CD4-positive, alpha-beta T cell treated with Interleukin-4 for 1 hour (primary cell): Measurements from ENCODE around the gene MAP3K5.
"Not testable (repeated sequence)": the region's sequence is repeated elsewhere in the genome, so short reads cannot be mapped to it uniquely, and the experiment has no call there.

Experiments
- DNase-seq, 2 donors: peaks; one replicate each; pipeline ENCODE4 v3.0.0-alpha.2; 2020 to 2022

MAP3K5 gene

DNA sequence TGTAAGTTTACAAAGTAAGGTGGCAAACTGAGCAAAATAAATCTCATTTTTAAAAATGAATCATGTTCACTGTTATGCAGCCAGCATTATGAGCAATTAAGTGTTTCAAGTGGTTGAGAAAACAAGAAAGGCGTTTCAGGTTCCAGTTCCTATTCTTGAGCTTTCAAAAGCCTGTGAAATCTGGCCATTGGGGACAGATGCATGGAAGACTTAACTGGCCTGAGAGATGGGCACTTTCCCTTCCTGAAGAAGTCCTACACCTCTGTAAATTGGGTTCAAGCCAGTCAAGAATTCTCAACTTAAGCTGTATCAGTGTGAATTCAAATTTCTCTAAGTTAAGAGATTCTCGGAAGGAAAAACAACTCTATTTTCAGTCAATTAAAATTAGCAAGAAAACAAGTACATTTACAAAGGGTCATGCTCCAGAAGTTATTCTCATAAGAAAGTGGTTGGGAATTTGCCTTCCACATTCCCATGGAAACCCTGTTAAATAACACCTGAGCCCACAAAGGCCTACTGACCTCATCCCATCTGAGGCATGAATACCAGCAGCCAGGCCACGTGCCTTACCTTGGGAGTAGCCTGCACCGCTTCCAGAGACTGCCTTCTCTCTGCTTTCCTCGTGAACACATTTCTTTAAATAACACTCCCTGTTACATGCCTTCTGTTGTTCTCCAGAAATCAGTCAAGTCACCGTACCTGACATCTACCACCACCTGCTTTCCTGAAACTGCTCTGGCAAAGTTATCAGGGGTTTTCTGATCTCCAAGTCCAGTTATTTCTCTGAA is 19.4 kb downstream of the MAP3K5 start:
- DNase-seq = no peak

DNA sequence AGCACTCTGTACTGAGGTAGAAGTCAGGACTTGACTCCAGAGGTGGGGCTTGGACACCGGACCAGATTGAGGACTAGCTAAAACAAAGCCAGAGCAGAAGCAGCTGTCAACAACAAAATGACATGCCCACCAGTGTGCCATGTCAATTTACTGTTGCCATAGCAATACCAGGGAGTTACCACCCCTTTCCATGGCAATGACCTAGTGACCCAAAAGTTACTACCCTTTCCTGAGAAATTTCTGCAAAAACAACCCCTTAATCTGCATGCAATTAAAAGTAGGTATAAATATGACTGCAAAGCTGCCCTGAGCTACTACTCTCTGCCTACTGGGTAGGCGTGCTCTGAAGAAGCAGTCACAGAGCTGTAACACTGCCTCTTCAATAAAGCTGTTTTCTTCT is 21.0 kb downstream of the MAP3K5 start:
- peak; percentile 43 to 67 for DNase-seq

DNA sequence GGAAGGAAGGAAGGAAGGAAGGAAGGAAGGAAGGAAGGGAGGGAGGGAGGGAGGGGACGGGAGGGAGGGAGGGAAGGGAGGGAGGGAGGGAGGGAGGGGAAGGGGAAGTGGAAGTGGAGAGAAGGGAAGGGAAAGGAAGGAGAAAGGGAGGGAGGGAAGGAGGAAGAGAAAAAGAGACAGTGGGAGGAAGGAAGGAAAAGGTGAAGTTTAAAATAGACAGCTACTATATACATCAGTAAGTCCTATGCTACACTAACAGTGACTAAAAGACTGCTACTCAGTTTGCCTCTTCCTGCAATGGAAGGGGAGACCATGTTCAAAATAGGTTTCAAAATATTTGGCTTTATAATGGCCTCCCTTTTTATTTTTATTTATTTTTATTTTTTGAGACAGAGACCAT is 22.5 kb downstream of the MAP3K5 start:
- no peak for DNase-seq

DNA sequence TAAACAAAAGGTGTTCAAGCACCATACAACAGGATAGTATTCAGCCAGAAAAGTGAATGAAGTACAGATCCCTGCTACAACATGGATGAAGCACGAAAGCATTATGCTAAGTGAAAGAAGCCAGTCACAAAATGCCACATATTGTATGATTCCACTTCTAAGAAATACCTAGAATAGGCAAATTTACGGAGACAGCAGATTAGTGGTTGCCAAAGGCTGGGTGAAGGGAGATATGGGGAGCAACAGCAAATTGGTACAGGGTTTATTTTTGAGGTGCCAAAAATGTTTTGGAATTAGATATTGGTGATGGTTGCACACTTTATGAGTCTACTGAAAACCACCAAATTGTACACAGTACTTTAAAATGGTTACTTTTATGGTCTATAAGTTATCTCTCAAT is 23.2 kb downstream of the MAP3K5 start:
- DNase-seq = no peak

- DNase-seq = no peak
Measured at GRCh38 chr6:136767570-136768309, 24.5 kb downstream of the MAP3K5 start.

- DNase-seq = no peak
Measured at GRCh38 chr6:136767103-136767502, 25.2 kb downstream of the MAP3K5 start.

- DNase-seq = no peak
Measured at GRCh38 chr6:136766274-136766673, 26.0 kb downstream of the MAP3K5 start.

- peak; percentile 34 to 52 for DNase-seq
Measured at GRCh38 chr6:136764517-136764993, 27.7 kb downstream of the MAP3K5 start.

- DNase-seq = no peak
Measured at GRCh38 chr6:136763716-136764516, 28.4 kb downstream of the MAP3K5 start.

DNA sequence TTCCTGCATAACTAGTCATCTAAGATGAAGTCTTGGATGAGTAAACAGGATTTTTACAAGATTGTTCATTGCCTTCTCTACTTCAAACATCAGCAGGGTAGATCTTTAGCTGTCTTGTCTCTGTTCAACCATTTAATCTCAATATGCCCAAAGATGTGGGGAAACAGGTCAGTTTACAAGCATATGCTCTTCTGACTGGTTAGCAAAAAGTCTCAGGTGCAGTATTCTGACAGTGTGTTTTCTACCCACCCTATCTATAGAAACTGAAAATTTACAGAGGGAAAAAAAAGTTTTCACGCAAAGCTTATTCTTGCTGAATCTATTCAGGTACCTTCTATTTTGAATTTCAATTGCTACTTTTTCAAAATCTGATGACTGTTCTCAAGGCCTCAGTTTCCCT is 29.0 kb downstream of the MAP3K5 start:
- no peak for DNase-seq

DNA sequence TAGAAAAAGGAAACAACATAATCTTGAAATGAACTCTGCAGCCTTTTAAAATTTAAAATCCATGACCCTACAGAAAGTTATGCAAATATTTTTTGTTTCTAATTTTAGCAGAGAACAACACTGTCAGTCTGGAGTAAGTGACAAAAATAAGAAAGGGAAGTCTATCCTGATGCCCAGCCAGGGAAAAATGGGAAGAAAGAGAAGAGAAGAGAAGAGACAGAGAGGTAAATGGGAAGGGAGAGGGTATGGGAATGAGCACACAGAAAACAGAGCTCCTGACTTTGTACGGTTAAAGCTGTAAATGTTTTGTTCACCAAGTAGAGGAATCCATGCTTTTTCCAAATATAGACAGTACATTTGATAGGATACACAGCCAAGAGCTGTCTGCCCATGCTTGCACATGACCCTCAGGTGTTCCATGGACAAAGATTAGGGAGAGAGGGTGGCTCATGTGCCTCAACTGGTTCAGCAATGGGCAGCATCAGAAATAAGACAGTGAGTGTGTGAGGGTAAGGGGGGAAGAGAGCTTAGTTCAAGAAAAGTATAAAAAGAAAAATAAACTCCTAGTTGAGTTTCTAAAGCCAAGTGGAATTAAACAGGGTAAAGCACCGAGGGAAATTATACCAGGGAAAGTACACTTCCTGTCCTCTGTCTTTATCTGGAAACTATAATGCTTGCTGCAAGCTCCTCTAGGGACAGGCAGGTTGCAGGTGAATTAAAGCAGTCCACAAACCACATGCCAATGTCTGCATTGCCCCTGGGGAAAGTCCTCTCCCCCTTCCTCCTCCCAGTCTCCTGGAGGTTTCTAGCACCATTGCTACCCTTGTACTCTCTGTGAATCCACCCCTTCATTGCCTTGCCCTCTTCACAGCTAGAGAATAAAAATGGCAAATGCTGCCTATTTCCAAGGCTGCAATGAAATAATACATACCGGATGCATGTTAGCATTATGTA is 30.0 kb downstream of the MAP3K5 start:
- DNase-seq = no peak

DNA sequence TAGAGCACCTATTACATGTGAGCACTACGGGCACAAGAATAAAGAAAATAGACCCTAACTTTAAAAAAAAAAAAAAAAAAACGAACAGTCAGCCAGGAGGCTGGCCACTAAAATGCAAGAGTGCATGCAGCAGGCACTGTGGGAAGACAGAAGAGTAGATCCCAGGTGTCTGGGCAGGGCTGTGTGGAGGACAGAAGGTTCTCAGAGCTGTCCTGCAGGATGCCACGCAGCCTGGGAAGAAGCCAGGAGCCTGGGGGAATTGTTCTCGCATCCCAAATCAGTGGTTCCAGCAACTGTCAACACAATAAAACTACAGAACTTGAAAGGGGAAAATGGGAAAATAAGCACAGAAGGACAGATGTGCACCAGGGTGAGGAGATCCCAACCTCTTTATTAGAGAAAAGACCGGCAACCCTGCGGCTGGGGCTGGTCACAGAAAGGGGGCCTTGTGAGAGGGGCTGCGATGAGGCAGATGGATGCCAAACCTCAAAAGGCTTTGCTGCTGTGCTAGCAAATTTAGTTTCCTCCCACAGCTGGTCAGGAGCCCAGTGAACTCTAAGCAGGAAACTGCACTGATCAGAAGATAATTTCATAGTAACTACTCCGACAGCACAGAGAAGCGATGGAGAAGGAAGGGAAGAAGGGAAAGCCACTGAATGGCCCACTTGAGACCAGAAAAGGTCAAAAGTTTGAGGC is 30.9 kb downstream of the MAP3K5 start:
- peak in 1 of 2 donors; percentile 54 for DNase-seq

- not testable (repeated sequence) for DNase-seq
Measured at GRCh38 chr6:136760781-136761180, 31.5 kb downstream of the MAP3K5 start.

DNA sequence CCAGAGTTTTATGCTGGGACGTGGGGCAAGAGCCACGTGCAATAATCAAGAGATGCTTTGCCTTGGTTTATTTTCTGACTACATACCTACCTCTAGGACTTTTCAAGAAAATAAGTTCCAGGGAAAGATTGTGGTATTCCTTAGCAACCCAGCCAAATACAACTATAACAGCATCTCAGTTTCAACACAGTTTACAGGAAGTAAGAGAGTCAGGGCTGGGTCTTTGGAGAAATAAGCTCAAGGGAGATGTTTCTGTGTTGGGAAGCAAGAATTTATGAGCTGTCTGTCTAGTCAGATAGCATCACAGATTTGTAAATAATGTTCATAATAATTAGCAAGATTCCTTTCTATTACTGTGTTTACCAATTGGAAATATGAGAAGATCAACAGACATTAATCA is 35.1 kb downstream of the MAP3K5 start:
- DNase-seq = no peak

GRCh38 chr6:136754820-136755219 is 37.5 kb downstream of the MAP3K5 start:
- DNase-seq = no peak

DNA sequence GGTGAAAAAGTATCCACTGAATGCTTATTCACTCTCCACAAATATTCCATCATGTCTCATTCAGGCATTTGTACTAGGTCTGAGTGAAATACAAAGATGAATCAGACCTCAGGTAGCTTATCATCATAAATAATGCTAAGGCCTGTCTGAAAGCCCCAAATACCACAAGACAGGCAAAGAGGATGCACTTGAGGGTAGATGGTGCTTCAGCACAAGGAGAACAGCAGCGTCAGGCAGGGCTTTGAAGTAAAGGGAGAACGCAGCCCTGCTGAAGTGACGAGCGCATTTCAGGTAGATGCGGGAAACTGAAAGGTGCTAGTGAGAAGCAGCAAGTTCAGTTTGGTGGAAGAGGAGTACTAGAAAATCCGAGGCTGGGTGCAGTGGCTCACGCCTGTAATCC is 38.7 kb downstream of the MAP3K5 start:
- DNase-seq = peak; percentile 67 to 81

GRCh38 chr6:136752554-136752953 is 39.7 kb downstream of the MAP3K5 start:
- no peak for DNase-seq

DNA sequence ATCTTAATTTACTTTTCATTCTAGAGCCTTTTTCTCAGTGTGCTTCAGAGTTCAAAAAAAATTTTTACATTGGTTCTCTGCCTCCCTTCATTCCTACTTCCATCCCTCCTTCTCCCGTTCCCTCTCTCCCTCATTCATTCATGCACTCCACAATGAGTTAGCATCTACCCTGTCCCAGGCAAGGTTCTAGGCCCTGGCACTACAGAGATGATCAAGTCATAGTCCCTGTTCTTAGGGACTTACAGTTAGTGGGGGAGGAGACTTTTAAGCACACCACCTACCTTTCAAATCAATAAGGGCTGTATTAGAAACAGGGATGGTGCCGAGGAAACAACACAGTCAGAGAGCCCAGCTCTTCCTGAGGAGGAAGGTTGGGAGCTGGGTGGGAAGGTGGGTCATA is 40.3 kb downstream of the MAP3K5 start:
- no peak for DNase-seq

- DNase-seq = peak in 1 of 2 donors; percentile 66
Measured at GRCh38 chr6:136751522-136751956, 40.7 kb downstream of the MAP3K5 start.

DNA sequence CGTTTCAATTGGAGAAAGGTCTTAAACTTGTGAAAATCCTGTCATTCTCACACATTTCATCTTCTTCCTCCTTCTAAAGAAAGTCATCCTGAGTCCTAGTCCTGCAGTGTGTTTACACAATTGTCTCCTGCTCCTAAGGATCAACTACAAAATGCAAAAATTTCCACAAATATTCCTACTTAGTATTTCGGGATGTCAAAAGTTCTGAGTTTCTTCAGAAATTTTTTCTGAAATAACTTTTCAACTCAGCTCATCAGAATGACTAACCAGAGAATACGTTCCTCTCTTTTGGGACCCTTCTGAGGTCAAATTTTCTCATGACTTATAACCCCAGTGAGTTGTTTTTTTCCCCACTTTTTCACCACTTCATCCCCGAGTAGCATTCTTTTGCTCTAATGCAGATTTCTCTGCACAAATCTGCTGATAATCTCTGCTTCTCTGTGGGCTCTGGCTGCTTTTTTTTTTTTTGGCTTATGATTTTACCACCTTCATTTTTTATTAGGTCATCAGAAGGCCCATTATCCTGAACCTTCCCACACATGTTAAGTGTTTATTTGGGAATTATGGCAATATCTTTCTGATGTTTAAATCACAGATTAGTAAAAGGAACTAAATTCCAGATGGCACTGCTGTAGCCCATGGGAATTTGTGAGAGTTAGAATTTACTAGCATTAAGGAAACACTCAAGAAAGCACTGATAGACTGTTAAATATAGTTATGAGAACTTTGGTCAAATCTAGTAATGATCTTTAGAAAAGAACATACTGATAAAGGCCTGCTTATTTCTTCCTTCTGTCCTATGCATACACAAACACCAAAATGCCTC is 41.4 kb downstream of the MAP3K5 start:
- DNase-seq = no peak
